GM12874 (cell line): ENCODE results near the gene SLC39A11.

Source experiments
- CTCF ChIP-seq: IDR thresholded peaks from 2 replicates; pipeline ENCODE4 v1.5.1; 2011; ENCODE audit warnings: low read depth, mild to moderate bottlenecking, control low read depth, low read length, moderate library complexity; ENCODE audit not compliant: insufficient read depth

The SLC39A11 gene

GRCh38 chr17:73104450-73104849 is 12.0 kb upstream of the SLC39A11 start:
- no peak for TF ChIP-seq CTCF

- TF ChIP-seq CTCF, result no peak
These were observed 11.3 kb upstream of the SLC39A11 start for GRCh38 chr17:73103641-73104335.

- no peak for TF ChIP-seq CTCF
These were observed 8.5 kb upstream of the SLC39A11 start for GRCh38 chr17:73101031-73101430.

- no peak for TF ChIP-seq CTCF
These were observed 7.9 kb upstream of the SLC39A11 start for GRCh38 chr17:73100363-73100762.

- TF ChIP-seq CTCF, result no peak
These were observed 7.0 kb upstream of the SLC39A11 start for GRCh38 chr17:73099511-73099910.

GRCh38 chr17:73098919-73099318 is 6.4 kb upstream of the SLC39A11 start:
- no peak for TF ChIP-seq CTCF

GRCh38 chr17:73096866-73097265 is 4.4 kb upstream of the SLC39A11 start:
- TF ChIP-seq CTCF, result no peak
